Panc1 (cell line): Measurements from ENCODE around the gene LATS2. TPM values are rescaled to one million over a fixed set of nuclear protein-coding genes. Genes with fewer than 3 reads are reported as not detected.

ENCODE experiments used
- ATAC-seq: fragments of 200-7000 bp; cut with Tn5 transposase; 2 replicates; pipeline ENCODE4 v1.9.1; 2020; ENCODE audit warnings: mild to moderate bottlenecking, moderate library complexity
- BruUV-seq: library from RNA; stranded (reverse); fragments of 400-500 nt; replicated peaks from 2 replicates; lab custom pipeline; 2021; lab: Mats Ljungman, UMichigan
- CTCF ChIA-PET: fragments of 300-600 bp; sonication (Branson Sonifier 250); formaldehyde crosslinking; loops from one replicate; lab custom pipeline; 2022; ENCODE audit warnings: antibody characterized with exemption; lab: Charles Lee
- POLR2A ChIA-PET: fragments of 300-600 bp; sonication (Branson Sonifier 250); formaldehyde crosslinking; loops from one replicate; lab custom pipeline; 2022; ENCODE audit warnings: antibody characterized with exemption; lab: Charles Lee
- DNase-seq: peaks from one replicate; pipeline ENCODE4 v3.0.0-alpha.2; 2010; ENCODE audit warnings: low read depth, low spot score
- H3K27ac ChIP-seq: 2 replicates; pipeline ENCODE4 v1.5.1; 2011; ENCODE audit warnings: mild to moderate bottlenecking, low read length, inconsistent platforms
- H3K27me3 ChIP-seq: fragments of 200-500 bp; sonication (Bioruptor generic); 2 replicates; pipeline ENCODE4 v1.6.0; 2014; ENCODE audit warnings: low read length, inconsistent platforms; ENCODE audit not compliant: control insufficient read depth, insufficient read depth
- H3K36me3 ChIP-seq: fragments of 200-500 bp; sonication (Bioruptor generic); 2 replicates; pipeline ENCODE4 v1.5.1; 2014; ENCODE audit warnings: inconsistent platforms, mild to moderate bottlenecking, low read length, moderate library complexity; ENCODE audit not compliant: control insufficient read depth, insufficient read depth
- H3K4me1 ChIP-seq: 2 replicates; pipeline ENCODE4 v1.5.1; 2011; ENCODE audit warnings: inconsistent platforms, mild to moderate bottlenecking, low read length, moderate library complexity; ENCODE audit not compliant: control insufficient read depth, insufficient read depth
- H3K4me3 ChIP-seq, 2 experiments: 2 replicates each; pipeline ENCODE4 v1.5.1; 2011 to 2012; ENCODE audit warnings: low read depth in 2 of 2, low read length in 2 of 2, mild to moderate bottlenecking in 2 of 2, inconsistent platforms in 1 of 2, moderate library complexity in 1 of 2
- H3K9me3 ChIP-seq: fragments of 200-500 bp; sonication (Bioruptor generic); 2 replicates; pipeline ENCODE4 v1.5.1; 2014; ENCODE audit warnings: low read depth, mild to moderate bottlenecking, inconsistent platforms, low read length, moderate library complexity; ENCODE audit not compliant: control insufficient read depth, insufficient read depth
- POLR2AphosphoS5 ChIP-seq: IDR thresholded peaks from 2 replicates; pipeline ENCODE4 v1.6.1; 2012; ENCODE audit warnings: mild to moderate bottlenecking, low read depth, low read length, moderate library complexity
- REST ChIP-seq, 2 experiments: IDR thresholded peaks; 2 replicates each; pipeline ENCODE4 v1.6.1; 2011 to 2012; ENCODE audit warnings: low read depth in 2 of 2, control low read depth in 1 of 2, low read length in 1 of 2, mild to moderate bottlenecking in 1 of 2, moderate library complexity in 1 of 2; ENCODE audit not compliant: insufficient read depth in 1 of 2
- SIN3A ChIP-seq: IDR thresholded peaks from 2 replicates; pipeline ENCODE4 v1.6.1; 2012; ENCODE audit warnings: low read depth, mild to moderate bottlenecking, low read length, moderate library complexity, borderline replicate concordance; ENCODE audit not compliant: insufficient read depth
- TCF7L2 ChIP-seq: IDR thresholded peaks from 2 replicates; pipeline ENCODE4 v1.6.1; 2011; ENCODE audit warnings: mild to moderate bottlenecking, low read depth, low read length, inconsistent platforms
- in situ Hi-C: cut with HindIII; loops from 2 replicates; pipeline ENCODE4 v1.10.0; 2016; ENCODE audit warnings: low sequenced_read_pairs, low pct_unique_long_range_greater_than_20kb
- intact Hi-C: fragments of 100-400 bp; cut with micrococcal nuclease; formaldehyde crosslinking; loops from one replicate; pipeline ENCODE4 v1.10.0; 2022; ENCODE audit not compliant: unreplicated experiment
- total RNA-seq: library from RNA; stranded (reverse); gene quantifications from one replicate; pipeline ENCODE4 v1.2.1, GENCODE V29; 2021; ENCODE audit not compliant: unreplicated experiment
- TF ChIP-seq, protein P1 (sequence below): fragments of 450-650 bp; IDR thresholded peaks from 2 replicates; pipeline ENCODE4 v1.5.1; 2017; ENCODE audit warnings: mild to moderate bottlenecking

LATS2 gene
- total RNA-seq, 1 experiment from 2014 or later: 24.5 TPM

GRCh38 chr13:21047087-21047486 is 14.3 kb downstream of the LATS2 start:
- no TSS peak for BruUV-seq
- peaks cover 3% of the 10 kb centered on the region; the same call in 1 of the 2 replicates for H3K36me3 ChIP-seq
- ATAC-seq (no peak), DNase-seq (no peak)
- ChIA-PET CTCF (no interaction called here), POLR2A (no interaction called here)
- TF ChIP-seq POLR2AphosphoS5 (no peak), SIN3A (no peak), REST (IDR thresholded peaks at IDR 0.05; ENCODE audit: insufficient read depth in 1 of 2, low read depth in 2 of 2, low read length in 1 of 2) (no peak), TCF7L2 (no peak)
- TF ChIP-seq, protein P1, sequence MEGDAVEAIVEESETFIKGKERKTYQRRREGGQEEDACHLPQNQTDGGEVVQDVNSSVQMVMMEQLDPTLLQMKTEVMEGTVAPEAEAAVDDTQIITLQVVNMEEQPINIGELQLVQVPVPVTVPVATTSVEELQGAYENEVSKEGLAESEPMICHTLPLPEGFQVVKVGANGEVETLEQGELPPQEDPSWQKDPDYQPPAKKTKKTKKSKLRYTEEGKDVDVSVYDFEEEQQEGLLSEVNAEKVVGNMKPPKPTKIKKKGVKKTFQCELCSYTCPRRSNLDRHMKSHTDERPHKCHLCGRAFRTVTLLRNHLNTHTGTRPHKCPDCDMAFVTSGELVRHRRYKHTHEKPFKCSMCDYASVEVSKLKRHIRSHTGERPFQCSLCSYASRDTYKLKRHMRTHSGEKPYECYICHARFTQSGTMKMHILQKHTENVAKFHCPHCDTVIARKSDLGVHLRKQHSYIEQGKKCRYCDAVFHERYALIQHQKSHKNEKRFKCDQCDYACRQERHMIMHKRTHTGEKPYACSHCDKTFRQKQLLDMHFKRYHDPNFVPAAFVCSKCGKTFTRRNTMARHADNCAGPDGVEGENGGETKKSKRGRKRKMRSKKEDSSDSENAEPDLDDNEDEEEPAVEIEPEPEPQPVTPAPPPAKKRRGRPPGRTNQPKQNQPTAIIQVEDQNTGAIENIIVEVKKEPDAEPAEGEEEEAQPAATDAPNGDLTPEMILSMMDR: no peak
- no peaks in the 10 kb centered on the region for H3K27me3 ChIP-seq
- peaks cover 2% of the 10 kb centered on the region for H3K4me1 ChIP-seq
- intact Hi-C loops: no loop called here
- H3K27ac ChIP-seq: no peak overlapping the region
- H3K9me3 ChIP-seq: no peaks in the 10 kb centered on the region
- in situ Hi-C loops: no loop called here
- no peak overlapping the region for H3K4me3 ChIP-seq

DNA sequence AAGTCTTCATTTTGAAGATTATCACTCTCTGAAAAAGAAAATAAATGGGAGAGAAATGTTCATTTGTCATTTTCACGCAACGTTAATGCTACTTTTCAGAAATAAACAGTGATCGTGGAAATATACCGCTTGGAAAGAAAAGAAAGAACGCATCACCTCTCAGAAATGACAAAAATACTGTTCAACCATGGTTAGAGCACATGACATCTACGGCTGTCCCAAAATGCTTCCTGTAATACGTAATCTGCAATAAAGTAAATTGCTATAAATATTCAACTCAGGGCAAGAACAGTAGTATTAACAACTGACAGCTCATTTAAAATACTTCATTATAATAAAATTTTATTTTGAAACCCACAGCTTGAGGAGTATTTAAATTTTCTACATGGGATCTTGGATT is 15.2 kb downstream of the LATS2 start:
- Histone ChIP-seq H3K9me3 (no peaks in the 10 kb centered on the region), H3K36me3 (peaks cover 3% of the 10 kb centered on the region; the same call in 1 of the 2 replicates), H3K27ac (no peak overlapping the region), H3K4me1 (peaks cover 5% of the 10 kb centered on the region), H3K27me3 (no peaks in the 10 kb centered on the region), H3K4me3 (no peak overlapping the region)
- ATAC-seq: no peak
- in situ Hi-C loops (no loop called here), intact Hi-C loops (no loop called here)
- ChIA-PET POLR2A (no interaction called here), CTCF (no interaction called here)
- no peak for DNase-seq
- TF ChIP-seq REST (IDR thresholded peaks at IDR 0.05; ENCODE audit: insufficient read depth in 1 of 2, low read depth in 2 of 2, low read length in 1 of 2) (no peak), SIN3A (no peak), POLR2AphosphoS5 (no peak), TCF7L2 (no peak)
- TF ChIP-seq, protein P1: no peak
- BruUV-seq: no TSS peak
